Cardiac fibroblast (primary cell): ENCODE measurements around the gene KHDRBS2.
"Not testable (repeated sequence)": the region's sequence is repeated elsewhere in the genome, so short reads cannot be mapped to it uniquely, and the experiment has no call there.

Experiments
- DNase-seq, 2 donors: peaks; one replicate each; pipeline versions ENCODE4 v3.0.0 to v3.0.0-alpha.2; 2010; ENCODE audit warnings: low read depth in 2 of 2
- H3K4me3 ChIP-seq, 2 donors: replicated peaks in 1 of 2; 1 replicate in 1 of 2; 2 replicates in 1 of 2; pipeline ENCODE4 v1.5.1; 2011; ENCODE audit warnings: low read depth in 2 of 2, low read length in 2 of 2, mild to moderate bottlenecking in 2 of 2, moderate library complexity in 1 of 2
- CTCF ChIP-seq: IDR thresholded peaks from one replicate; pipeline ENCODE4 v1.5.1; 2011; ENCODE audit warnings: low read depth, mild to moderate bottlenecking, low read length, inconsistent platforms

KHDRBS2 gene

DNA sequence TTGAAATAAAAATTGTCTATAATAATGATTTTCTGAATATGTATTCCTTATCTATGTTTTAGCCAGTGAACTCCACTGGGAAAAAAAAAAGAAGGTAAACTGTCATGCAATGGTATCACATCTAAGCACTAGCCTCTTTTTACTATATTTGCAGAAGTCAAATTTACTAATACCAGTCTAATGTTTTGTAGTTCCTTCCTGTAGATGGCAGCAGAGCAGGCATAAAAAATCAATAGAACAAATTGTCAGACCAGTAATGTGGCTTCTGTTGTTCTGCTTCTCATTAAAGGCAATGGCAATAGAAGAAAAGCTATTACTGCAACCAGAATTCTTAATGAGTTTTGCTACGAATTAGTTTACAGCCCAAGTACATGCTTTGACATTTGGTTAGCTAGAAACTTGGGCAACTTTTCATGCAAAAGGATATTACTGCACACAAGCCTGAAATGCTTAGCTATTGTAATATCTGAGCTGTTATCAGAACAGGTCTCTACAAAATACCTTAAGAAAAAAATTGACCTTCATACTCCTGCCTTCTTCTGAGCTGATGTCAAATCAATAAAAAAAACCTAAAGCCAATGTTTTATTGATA lies 476.9 kb downstream of the KHDRBS2 start:
- peak; percentile 27 for TF ChIP-seq CTCF
- peak; percentile 1 to 19 for DNase-seq

GRCh38 chr6:61787998-61788397 lies 498.0 kb downstream of the KHDRBS2 start:
- no peak overlapping the region for H3K4me3 ChIP-seq
- no peak for DNase-seq
- no peak for TF ChIP-seq CTCF

More for the DNA sequence above, 476.9 kb downstream of the KHDRBS2 start:
- no peak overlapping the region for H3K4me3 ChIP-seq

GRCh38 chr6:61769446-61769845 lies 516.6 kb downstream of the KHDRBS2 start:
- DNase-seq, H3K4me3 ChIP-seq: not testable (repeated sequence)

GRCh38 chr6:61755739-61756138 lies 530.3 kb downstream of the KHDRBS2 start:
- TF ChIP-seq CTCF = no peak
- DNase-seq = no peak
- H3K4me3 ChIP-seq = no peak overlapping the region

GRCh38 chr6:61751986-61752385 lies 534.0 kb downstream of the KHDRBS2 start:
- TF ChIP-seq CTCF = no peak
- H3K4me3 ChIP-seq = no peak overlapping the region
- DNase-seq = no peak

- no peak overlapping the region for H3K4me3 ChIP-seq
- no peak for DNase-seq
- TF ChIP-seq CTCF = no peak
These were observed 540.0 kb downstream of the KHDRBS2 start for GRCh38 chr6:61745994-61746393.

DNA sequence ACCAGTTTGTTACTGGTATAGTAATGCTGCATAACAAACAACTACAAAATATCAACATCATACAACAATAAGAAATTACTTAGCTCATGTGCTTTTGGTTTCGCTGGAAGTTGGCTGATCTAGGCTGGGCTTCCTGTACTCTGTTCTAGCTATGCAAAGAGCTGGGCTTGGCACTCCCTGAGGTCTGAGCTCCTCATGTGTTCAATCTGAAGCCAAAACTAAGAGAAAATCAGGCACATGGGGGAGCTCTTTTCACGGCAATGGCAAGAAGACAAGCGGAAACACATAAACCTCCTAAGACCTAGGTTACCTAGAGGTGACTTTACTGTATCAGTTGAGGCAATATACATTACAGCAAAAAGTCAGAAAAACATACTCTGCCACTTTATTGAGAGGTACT lies 574.2 kb downstream of the KHDRBS2 start:
- TF ChIP-seq CTCF = no peak
- no peak for DNase-seq
- H3K4me3 ChIP-seq = no peak overlapping the region
